Ovary (tissue), 9 donors: ENCODE measurements around the gene GOSR2. TPM values are rescaled to one million over a fixed set of nuclear protein-coding genes. Genes with fewer than 3 reads are reported as not detected.

Experiments
- DNase-seq, 5 donors: peaks; one replicate each; pipeline ENCODE4 v3.0.0-alpha.2; 2019 to 2020
- H3K27ac ChIP-seq, 2 donors: fragments of 200-600 bp; one replicate each; pipeline versions ENCODE4 v1.5.1 to v1.8.0; 2019 to 2022
- H3K27me3 ChIP-seq: fragments of 200-600 bp; one replicate; pipeline ENCODE4 v1.8.0; 2022
- H3K36me3 ChIP-seq: fragments of 200-600 bp; sonication (generic); one replicate; pipeline ENCODE4 v1.5.1; 2019
- H3K4me1 ChIP-seq: one replicate; pipeline ENCODE4 v1.8.1; 2013; ENCODE audit warnings: mild to moderate bottlenecking, moderate library complexity; ENCODE audit not compliant: insufficient read depth
- H3K4me3 ChIP-seq: fragments of 200-600 bp; sonication (generic); one replicate; pipeline ENCODE4 v1.5.1; 2017
- H3K9me3 ChIP-seq, 2 donors: fragments of 200-600 bp in 1 of 2; sonication (generic) in 1 of 2; one replicate each; pipeline versions ENCODE4 v1.5.1 to v1.8.1; 2013 to 2019; ENCODE audit warnings: mild to moderate bottlenecking in 1 of 2, moderate library complexity in 1 of 2
- CTCF ChIP-seq, 3 donors: fragments of 450-650 bp in 2 of 3; fragments of 200-600 bp in 1 of 3; IDR thresholded peaks; one replicate each; pipeline versions ENCODE4 v1.5.1 to v1.8.0; 2016 to 2022; ENCODE audit warnings: antibody characterized with exemption in 3 of 3, mild to moderate bottlenecking in 1 of 3
- EP300 ChIP-seq: sonication (generic); formaldehyde crosslinking; IDR thresholded peaks from one replicate; pipeline ENCODE4 v1.6.1; 2017; ENCODE audit warnings: antibody characterized with exemption
- POLR2A ChIP-seq: fragments of 450-650 bp; IDR thresholded peaks from one replicate; pipeline ENCODE4 v1.6.1; 2017; ENCODE audit warnings: antibody characterized with exemption, mild to moderate bottlenecking, moderate library complexity
- WGBS, 3 donors: extraction: QIAGEN DNeasy Blood & Tissue Kit in 1 of 3; methylation state at CpG; one replicate each; pipeline versions ENCODE4 v1.1.5 to v1.1.7; 2013 to 2017; 5-methylcytosine and 5-hydroxymethylcytosine counted together
- intact Hi-C, 4 donors: fragments of 100-400 bp; cut with DNase I; formaldehyde crosslinking; loops; one replicate each; pipeline versions ENCODE4 v1.11.0 to v1.15.1; 2022 to 2023
- polyA plus RNA-seq, 2 donors: library from polyadenylated mRNA; stranded (reverse); fragments of 200-250 nt in 1 of 2; fragments of 350-450 nt in 1 of 2; fragmentation: Illumina TruSeq in 1 of 2; extraction: RNeasy Lipid Tissue Mini Kit (QIAGEN cat#74804) in 1 of 2; gene quantifications; one replicate each; pipeline ENCODE4 v1.2.3, GENCODE V29; 2013 to 2014
- total RNA-seq, 7 donors: library from RNA; depleted of rRNA in 2 of 7; stranded (reverse); fragments of >200 nt in 2 of 7; fragmentation: NEBNext Ultra II Directional in 3 of 7; extraction: Animal tissue kit (Norgen Biotek cat#: 25700) in 3 of 7; gene quantifications; one replicate each; pipeline versions ENCODE4 v1.1.0 to v1.2.4, GENCODE V29; 2016 to 2023
- donor health status: DM: no; HTN: no; CAD: no; lungs with moderate emphysema.
- donor health status: DM: no; HTN: no; CAD: no.
- donor health status: Bipolar disorder and iron deficiency.
- donor health status: DM: yes; HTN: yes; CAD: no.
- donor health status: DM: no; HTN: no; CAD: no.
- donor health status: DM: yes; HTN: yes; CAD: no.

Gene GOSR2
- total and polyA plus RNA-seq, 9 donors: 24.2 to 79.3 (median 53.1) TPM

DNA sequence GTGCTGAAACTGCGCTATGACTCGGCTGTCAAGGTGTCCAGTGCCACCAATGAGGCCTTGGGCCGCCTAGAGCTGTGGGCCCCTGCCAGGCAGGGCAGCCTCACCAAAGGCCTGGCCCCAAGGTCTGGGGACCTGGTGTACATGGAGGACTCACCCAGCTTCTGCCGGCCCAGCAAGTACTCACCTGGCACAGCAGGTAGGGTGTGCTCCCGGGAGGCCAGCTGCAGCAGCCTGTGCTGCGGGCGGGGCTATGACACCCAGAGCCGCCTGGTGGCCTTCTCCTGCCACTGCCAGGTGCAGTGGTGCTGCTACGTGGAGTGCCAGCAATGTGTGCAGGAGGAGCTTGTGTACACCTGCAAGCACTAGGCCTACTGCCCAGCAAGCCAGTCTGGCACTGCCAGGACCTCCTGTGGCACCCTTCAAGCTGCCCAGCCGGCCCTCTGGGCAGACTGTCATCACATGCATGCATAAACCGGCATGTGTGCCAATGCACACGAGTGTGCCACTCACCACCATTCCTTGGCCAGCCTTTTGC lies 46.5 kb upstream of the GOSR2 start:
- DNase-seq: no peak
- intact Hi-C loops: no loop called here
- H3K9me3 ChIP-seq: no peaks in the 10 kb centered on the region
- H3K36me3 ChIP-seq: no peaks in the 10 kb centered on the region
- H3K4me1 ChIP-seq: no peaks in the 10 kb centered on the region
- H3K4me3 ChIP-seq: no peak overlapping the region
- H3K27me3 ChIP-seq: no peaks in the 10 kb centered on the region
- H3K27ac ChIP-seq: no peak overlapping the region
- TF ChIP-seq CTCF (IDR thresholded peaks at IDR 0.05) (no peak), EP300 (no peak), POLR2A (no peak)
- 53 to 72% (median 66%) methylated on average over 9 to 12 of the region's 12 CpGs for WGBS, 3 donors

DNA sequence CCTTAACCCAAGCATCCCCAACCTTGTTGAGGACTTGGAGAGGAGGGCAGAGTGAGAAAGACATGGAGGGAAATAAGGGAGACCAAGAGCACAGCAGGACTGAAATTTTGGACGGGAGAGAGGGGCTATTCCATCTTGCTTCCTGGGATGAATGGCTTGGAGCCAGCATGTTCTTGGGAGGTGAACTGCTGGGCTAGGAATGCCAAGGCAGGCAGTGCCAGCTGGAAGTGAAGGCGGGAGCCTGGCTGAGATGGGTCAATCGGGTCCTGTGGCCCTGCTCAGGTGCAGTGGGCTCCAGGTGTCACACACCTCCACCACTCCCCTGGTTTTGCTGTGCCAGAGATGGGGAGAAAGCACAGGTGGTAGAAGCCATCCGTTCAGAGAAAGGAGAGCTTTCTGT lies 46.0 kb upstream of the GOSR2 start:
- 59 to 75% (median 64%) methylated on average over 4 of the region's 4 CpGs for WGBS, 3 donors
- no peak for DNase-seq
- H3K4me1 ChIP-seq: no peaks in the 10 kb centered on the region
- H3K27ac ChIP-seq: no peak overlapping the region
- H3K36me3 ChIP-seq: no peaks in the 10 kb centered on the region
- no peaks in the 10 kb centered on the region for H3K27me3 ChIP-seq
- intact Hi-C loops: no loop called here
- no peaks in the 10 kb centered on the region for H3K9me3 ChIP-seq
- no peak overlapping the region for H3K4me3 ChIP-seq
- TF ChIP-seq EP300 (no peak), POLR2A (no peak), CTCF (IDR thresholded peaks at IDR 0.05) (no peak)

- no peaks in the 10 kb centered on the region for H3K4me1 ChIP-seq
- no peaks in the 10 kb centered on the region for H3K36me3 ChIP-seq
- intact Hi-C loops: no loop called here
- no peak for DNase-seq
- 61 to 77% (median 67%) methylated on average over 5 to 6 of the region's 6 CpGs for WGBS, 3 donors
- H3K27ac ChIP-seq: no peak overlapping the region
- H3K4me3 ChIP-seq: no peak overlapping the region
- H3K27me3 ChIP-seq: no peaks in the 10 kb centered on the region
- no peaks in the 10 kb centered on the region for H3K9me3 ChIP-seq
- TF ChIP-seq POLR2A (no peak), CTCF (IDR thresholded peaks at IDR 0.05) (no peak), EP300 (no peak)
Observed at GRCh38 chr17:46877466-46877865, 45.5 kb upstream of the GOSR2 start.

DNA sequence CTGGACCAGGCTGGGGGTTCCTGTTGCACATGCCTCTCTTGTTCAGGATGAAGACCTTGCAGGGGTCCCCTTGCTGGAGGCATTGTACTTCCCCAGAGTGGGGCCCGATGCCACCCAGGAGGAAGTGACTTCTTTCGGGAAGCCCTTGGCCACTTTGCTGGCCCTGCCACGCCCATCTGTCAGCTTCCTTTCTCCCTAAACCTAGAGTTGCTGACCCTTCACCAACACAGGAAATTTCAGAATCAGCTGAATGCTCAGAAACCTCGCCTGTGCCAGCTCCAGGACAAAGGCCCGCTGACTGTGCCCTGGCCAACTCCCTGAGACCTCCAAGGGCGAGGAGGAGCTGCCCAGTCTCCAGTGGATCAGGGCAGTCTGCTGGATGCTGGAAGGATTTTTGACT lies 44.9 kb upstream of the GOSR2 start:
- Histone ChIP-seq H3K27me3 (no peaks in the 10 kb centered on the region), H3K4me3 (no peak overlapping the region), H3K9me3 (no peaks in the 10 kb centered on the region), H3K4me1 (no peaks in the 10 kb centered on the region), H3K36me3 (no peaks in the 10 kb centered on the region), H3K27ac (no peak overlapping the region)
- WGBS, 3 donors: 69 to 79% (median 70%) methylated on average over 6 of the region's 6 CpGs
- TF ChIP-seq CTCF (IDR thresholded peaks at IDR 0.05) (no peak), EP300 (no peak), POLR2A (no peak)
- DNase-seq: peak in 1 of 5 donors; percentile 19
- intact Hi-C loops: no loop called here
